Endodermal cell (in vitro differentiated cells): Measurements from ENCODE around the gene GALE. TPM values are rescaled to one million over a fixed set of nuclear protein-coding genes. Genes with fewer than 3 reads are reported as not detected.

ENCODE experiments used
- DNase-seq: peaks from one replicate; pipeline ENCODE4 v3.0.0-alpha.2; 2017
- H3K27ac ChIP-seq: 2 replicates; pipeline ENCODE4 v1.5.1; 2013; ENCODE audit warnings: mild to moderate bottlenecking, low read depth, low read length, moderate library complexity
- H3K27me3 ChIP-seq: 2 replicates; pipeline ENCODE4 v1.6.1; 2013; ENCODE audit warnings: mild to moderate bottlenecking, low read length, moderate library complexity; ENCODE audit not compliant: insufficient read depth, control insufficient read depth, poor library complexity, severe bottlenecking
- H3K36me3 ChIP-seq: 2 replicates; pipeline ENCODE4 v1.7.0; 2013; ENCODE audit warnings: mild to moderate bottlenecking, low read length, moderate library complexity; ENCODE audit not compliant: control insufficient read depth, insufficient read depth
- H3K4me1 ChIP-seq: one replicate; pipeline ENCODE4 v1.7.0; 2013; ENCODE audit warnings: low read length; ENCODE audit not compliant: control insufficient read depth, insufficient read depth
- H3K4me3 ChIP-seq: 2 replicates; pipeline ENCODE4 v1.5.1; 2013; ENCODE audit warnings: mild to moderate bottlenecking, low read length, moderate library complexity
- H3K9ac ChIP-seq: 2 replicates; pipeline ENCODE4 v1.6.1; 2013; ENCODE audit warnings: mild to moderate bottlenecking, low read length, moderate library complexity; ENCODE audit not compliant: poor library complexity, severe bottlenecking; ENCODE audit errors: extremely low read depth
- H3K9me3 ChIP-seq: 2 replicates; pipeline ENCODE4 v1.6.1; 2013; ENCODE audit warnings: mild to moderate bottlenecking, low read length, moderate library complexity; ENCODE audit not compliant: control insufficient read depth
- H3K27ac Mint-ChIP-seq: 2 replicates; pipeline ENCODE4 v1.8.0; 2020; ENCODE audit warnings: mixed read lengths
- H3K27me3 Mint-ChIP-seq: 2 replicates; pipeline ENCODE4 v1.8.0; 2021; ENCODE audit warnings: mild to moderate bottlenecking, mixed read lengths; ENCODE audit not compliant: insufficient read depth
- H3K36me3 Mint-ChIP-seq: 2 replicates; pipeline ENCODE4 v1.8.0; 2020; ENCODE audit warnings: low read depth, mixed read lengths
- H3K4me1 Mint-ChIP-seq: 2 replicates; pipeline ENCODE4 v1.8.0; 2020; ENCODE audit warnings: mixed read lengths
- H3K4me3 Mint-ChIP-seq: 2 replicates; pipeline ENCODE4 v1.8.0; 2020; ENCODE audit warnings: mild to moderate bottlenecking, moderate library complexity, mixed read lengths
- H3K9me3 Mint-ChIP-seq: 2 replicates; pipeline ENCODE4 v1.8.0; 2020; ENCODE audit warnings: mild to moderate bottlenecking, mixed read lengths
- WGBS, 2 experiments: methylation state at CpG; one replicate each; pipeline versions ENCODE4 v1.1.5 to v1.1.7; 2013; ENCODE audit warnings: missing lambda C conversion rate in 2 of 2, mixed read lengths in 1 of 2; ENCODE audit not compliant: insufficient coverage in 1 of 2, insufficient read length in 1 of 2; 5-methylcytosine and 5-hydroxymethylcytosine counted together
- total RNA-seq, 2 donors: library from RNA; stranded (reverse); fragmentation: NEBNext Ultra II Directional in 1 of 2; extraction: Animal tissue kit (Norgen Biotek cat#: 25700) in 1 of 2; gene quantifications; 2 replicates in 1 of 2; 3 replicates in 1 of 2; pipeline ENCODE4 v1.2.1, GENCODE V29; 2021
- TF ChIP-seq, protein P1 (sequence below): fragments of 200-600 bp; sonication (generic); conservative IDR thresholded peaks from 2 replicates; pipeline ENCODE4 v1.5.0; 2021; ENCODE audit warnings: antibody characterized with exemption, mild to moderate bottlenecking

Gene GALE
- total RNA-seq, 2 donors from 2014 or later: 60.4 to 66.0 TPM

DNA sequence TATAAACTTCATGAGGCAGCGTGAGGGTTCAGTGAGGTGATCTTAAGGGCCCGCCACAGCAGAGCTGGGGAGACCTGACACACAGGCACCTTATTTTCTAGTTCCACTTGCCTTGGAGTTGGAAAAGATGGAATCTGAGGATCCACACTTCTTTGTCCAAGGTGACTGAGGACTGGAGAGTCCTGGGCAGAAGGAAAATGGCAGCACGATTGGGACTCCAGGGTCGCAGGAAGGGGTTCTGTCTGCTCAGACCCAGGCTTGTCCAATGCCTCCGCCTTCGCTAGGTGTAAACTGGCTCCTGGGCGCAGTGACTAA lies 1.3 kb downstream of the GALE start:
- Mint-ChIP-seq H3K9me3 (no peaks in the 10 kb centered on the region), H3K36me3 (peaks cover 39% of the 10 kb centered on the region), H3K27me3 (peaks cover 3% of the 10 kb centered on the region), H3K27ac (no peak overlapping the region), H3K4me3 (peak overlapping the region; percentile 83), H3K4me1 (peaks cover 10% of the 10 kb centered on the region)
- no peaks in the 10 kb centered on the region for H3K27me3 ChIP-seq
- TF ChIP-seq, protein P1, sequence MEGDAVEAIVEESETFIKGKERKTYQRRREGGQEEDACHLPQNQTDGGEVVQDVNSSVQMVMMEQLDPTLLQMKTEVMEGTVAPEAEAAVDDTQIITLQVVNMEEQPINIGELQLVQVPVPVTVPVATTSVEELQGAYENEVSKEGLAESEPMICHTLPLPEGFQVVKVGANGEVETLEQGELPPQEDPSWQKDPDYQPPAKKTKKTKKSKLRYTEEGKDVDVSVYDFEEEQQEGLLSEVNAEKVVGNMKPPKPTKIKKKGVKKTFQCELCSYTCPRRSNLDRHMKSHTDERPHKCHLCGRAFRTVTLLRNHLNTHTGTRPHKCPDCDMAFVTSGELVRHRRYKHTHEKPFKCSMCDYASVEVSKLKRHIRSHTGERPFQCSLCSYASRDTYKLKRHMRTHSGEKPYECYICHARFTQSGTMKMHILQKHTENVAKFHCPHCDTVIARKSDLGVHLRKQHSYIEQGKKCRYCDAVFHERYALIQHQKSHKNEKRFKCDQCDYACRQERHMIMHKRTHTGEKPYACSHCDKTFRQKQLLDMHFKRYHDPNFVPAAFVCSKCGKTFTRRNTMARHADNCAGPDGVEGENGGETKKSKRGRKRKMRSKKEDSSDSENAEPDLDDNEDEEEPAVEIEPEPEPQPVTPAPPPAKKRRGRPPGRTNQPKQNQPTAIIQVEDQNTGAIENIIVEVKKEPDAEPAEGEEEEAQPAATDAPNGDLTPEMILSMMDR: no peak
- H3K4me1 ChIP-seq: peaks cover 7% of the 10 kb centered on the region
- H3K36me3 ChIP-seq: peaks cover 22% of the 10 kb centered on the region
- DNase-seq: no peak
- H3K9ac ChIP-seq: peak overlapping the region; percentile 43
- 74 to 82% methylated on average over 7 of the region's 7 CpGs for WGBS, 2 experiments
- peak overlapping the region; percentile 81 for H3K4me3 ChIP-seq
- no peaks in the 10 kb centered on the region for H3K9me3 ChIP-seq
- no peak overlapping the region for H3K27ac ChIP-seq

GRCh38 chr1:23798662-23799142 lies 1.9 kb downstream of the GALE start:
- H3K27ac ChIP-seq: no peak overlapping the region

GRCh38 chr1:23797478-23798448 lies 2.8 kb downstream of the GALE start:
- H3K27me3 Mint-ChIP-seq: peaks cover 3% of the 10 kb centered on the region
- no peak for DNase-seq
- H3K27ac Mint-ChIP-seq: no peak overlapping the region
- no peak overlapping the region for H3K27ac ChIP-seq
- H3K36me3 ChIP-seq: peaks cover 34% of the 10 kb centered on the region
- H3K36me3 Mint-ChIP-seq: peaks cover 32% of the 10 kb centered on the region
- peaks cover 10% of the 10 kb centered on the region for H3K4me1 Mint-ChIP-seq
- H3K4me3 ChIP-seq: no peak overlapping the region
- H3K27me3 ChIP-seq: no peaks in the 10 kb centered on the region
- WGBS, 2 experiments: 94 to 98% methylated on average over 15 to 20 of the region's 20 CpGs
- H3K9me3 Mint-ChIP-seq: no peaks in the 10 kb centered on the region
- no peak overlapping the region for H3K4me3 Mint-ChIP-seq
- peaks cover 7% of the 10 kb centered on the region for H3K4me1 ChIP-seq
- H3K9me3 ChIP-seq: no peaks in the 10 kb centered on the region
- no peak overlapping the region for H3K9ac ChIP-seq
- TF ChIP-seq, protein P1: no peak

More at GRCh38 chr1:23798662-23799142, 1.9 kb downstream of the GALE start:
- H3K36me3 Mint-ChIP-seq: peaks cover 34% of the 10 kb centered on the region
- H3K27me3 Mint-ChIP-seq: peaks cover 3% of the 10 kb centered on the region
- H3K4me3 ChIP-seq: peak overlapping the region; percentile 81
- H3K27ac Mint-ChIP-seq: no peak overlapping the region
- H3K4me1 Mint-ChIP-seq: peaks cover 10% of the 10 kb centered on the region
- H3K36me3 ChIP-seq: peaks cover 24% of the 10 kb centered on the region
- no peak overlapping the region for H3K9ac ChIP-seq
- H3K27me3 ChIP-seq: no peaks in the 10 kb centered on the region
- 92 to 100% methylated on average over 2 to 12 of the region's 12 CpGs for WGBS, 2 experiments
- TF ChIP-seq, protein P1: peak; percentile 59
- peaks cover 7% of the 10 kb centered on the region for H3K4me1 ChIP-seq
- no peaks in the 10 kb centered on the region for H3K9me3 ChIP-seq
- DNase-seq: peak; percentile 70
- H3K9me3 Mint-ChIP-seq: no peaks in the 10 kb centered on the region
- H3K4me3 Mint-ChIP-seq: no peak overlapping the region
